HUES6 (cell line): ENCODE measurements around the gene SGTA.

ENCODE experiments used
- H3K27ac ChIP-seq: 2 replicates; pipeline ENCODE4 v1.7.0; 2013; ENCODE audit warnings: low read depth, mild to moderate bottlenecking, low read length, inconsistent platforms
- H3K27me3 ChIP-seq: 2 replicates; pipeline ENCODE4 v1.6.1; 2013; ENCODE audit warnings: low read length; ENCODE audit not compliant: control insufficient read depth, insufficient read depth
- H3K36me3 ChIP-seq: 2 replicates; pipeline ENCODE4 v1.6.1; 2013; ENCODE audit warnings: low read length; ENCODE audit not compliant: control insufficient read depth, insufficient read depth
- H3K4me1 ChIP-seq: 2 replicates; pipeline ENCODE4 v1.6.1; 2013; ENCODE audit warnings: low read length; ENCODE audit not compliant: control insufficient read depth, insufficient read depth
- H3K4me3 ChIP-seq: 2 replicates; pipeline ENCODE4 v1.5.1; 2013; ENCODE audit warnings: low read depth, low read length
- H3K9ac ChIP-seq: one replicate; pipeline ENCODE4 v1.6.1; 2013; ENCODE audit warnings: mild to moderate bottlenecking, low read length
- H3K9me3 ChIP-seq: 2 replicates; pipeline ENCODE4 v1.6.1; 2013; ENCODE audit warnings: low read depth, low read length; ENCODE audit not compliant: control insufficient read depth, insufficient read depth

The SGTA gene

DNA sequence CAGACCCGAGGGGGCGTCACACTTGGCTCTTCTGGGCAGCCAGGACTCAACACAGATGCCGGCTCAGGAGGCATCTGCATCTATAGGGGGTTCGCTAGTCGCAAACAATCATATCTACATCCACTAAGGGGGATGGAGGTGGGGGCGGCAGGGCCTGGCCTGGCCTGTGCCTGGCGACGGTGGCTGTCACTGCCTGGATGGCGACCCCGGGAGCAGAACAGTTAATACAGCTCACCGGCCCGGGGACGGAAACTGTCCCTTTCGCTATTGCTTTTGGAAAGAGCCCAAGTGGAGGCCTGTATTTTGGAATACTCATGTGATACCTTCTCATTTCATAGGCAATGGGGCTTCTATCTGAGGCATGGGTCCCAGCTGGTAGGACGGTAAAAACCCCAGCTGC lies 17.7 kb downstream of the SGTA start:
- no peaks in the 10 kb centered on the region for H3K9me3 ChIP-seq
- peaks cover 88% of the 10 kb centered on the region for H3K36me3 ChIP-seq
- H3K9ac ChIP-seq = no peak overlapping the region
- H3K4me1 ChIP-seq = no peaks in the 10 kb centered on the region
- no peak overlapping the region for H3K27ac ChIP-seq
- H3K4me3 ChIP-seq = no peak overlapping the region
- H3K27me3 ChIP-seq = no peaks in the 10 kb centered on the region

DNA sequence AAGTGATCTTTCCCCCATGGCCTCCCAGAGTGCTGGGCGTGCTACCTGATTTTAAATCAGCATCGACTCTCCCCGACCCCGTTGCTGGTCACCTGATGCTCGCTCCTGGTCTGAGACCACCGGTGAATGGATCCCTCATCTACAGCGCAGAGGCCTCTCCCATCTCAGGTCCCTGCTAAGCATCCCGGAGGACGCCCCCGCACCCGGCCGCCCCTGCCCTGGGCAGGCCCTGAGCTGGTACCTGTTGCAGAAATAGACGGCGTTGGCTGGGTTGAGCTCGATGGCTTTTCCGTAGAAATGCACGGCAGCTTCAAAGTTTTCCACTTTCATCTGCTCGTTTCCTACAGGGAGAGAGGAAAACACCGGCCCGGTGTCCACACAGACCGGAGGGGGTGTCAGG lies 18.1 kb downstream of the SGTA start:
- Histone ChIP-seq H3K36me3 (peaks cover 90% of the 10 kb centered on the region), H3K27me3 (no peaks in the 10 kb centered on the region), H3K4me3 (no peak overlapping the region), H3K4me1 (no peaks in the 10 kb centered on the region), H3K9me3 (no peaks in the 10 kb centered on the region), H3K9ac (no peak overlapping the region), H3K27ac (no peak overlapping the region)

DNA sequence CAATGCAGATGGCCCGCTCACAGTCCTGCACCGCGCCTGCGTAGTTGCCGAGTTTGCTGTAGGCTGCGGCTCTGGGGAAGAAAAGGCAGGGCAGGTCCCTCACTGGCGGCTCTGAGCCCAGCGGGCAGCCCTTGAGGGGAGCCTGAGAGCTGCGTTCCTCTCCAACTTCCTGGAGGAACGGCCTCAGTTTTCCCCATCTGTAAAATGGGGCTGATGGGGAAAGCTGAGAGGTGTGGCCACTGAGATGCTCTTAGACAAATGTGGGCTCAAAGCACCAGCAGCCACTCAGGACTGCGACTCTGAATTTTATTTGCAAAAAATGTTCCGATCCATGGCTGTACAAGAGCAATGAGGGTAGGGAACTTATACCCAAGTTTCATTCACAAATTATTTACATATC lies 19.4 kb downstream of the SGTA start:
- Histone ChIP-seq H3K27me3 (no peaks in the 10 kb centered on the region), H3K4me3 (no peak overlapping the region), H3K9ac (no peak overlapping the region), H3K4me1 (no peaks in the 10 kb centered on the region), H3K9me3 (no peaks in the 10 kb centered on the region), H3K36me3 (peaks cover 95% of the 10 kb centered on the region), H3K27ac (no peak overlapping the region)

DNA sequence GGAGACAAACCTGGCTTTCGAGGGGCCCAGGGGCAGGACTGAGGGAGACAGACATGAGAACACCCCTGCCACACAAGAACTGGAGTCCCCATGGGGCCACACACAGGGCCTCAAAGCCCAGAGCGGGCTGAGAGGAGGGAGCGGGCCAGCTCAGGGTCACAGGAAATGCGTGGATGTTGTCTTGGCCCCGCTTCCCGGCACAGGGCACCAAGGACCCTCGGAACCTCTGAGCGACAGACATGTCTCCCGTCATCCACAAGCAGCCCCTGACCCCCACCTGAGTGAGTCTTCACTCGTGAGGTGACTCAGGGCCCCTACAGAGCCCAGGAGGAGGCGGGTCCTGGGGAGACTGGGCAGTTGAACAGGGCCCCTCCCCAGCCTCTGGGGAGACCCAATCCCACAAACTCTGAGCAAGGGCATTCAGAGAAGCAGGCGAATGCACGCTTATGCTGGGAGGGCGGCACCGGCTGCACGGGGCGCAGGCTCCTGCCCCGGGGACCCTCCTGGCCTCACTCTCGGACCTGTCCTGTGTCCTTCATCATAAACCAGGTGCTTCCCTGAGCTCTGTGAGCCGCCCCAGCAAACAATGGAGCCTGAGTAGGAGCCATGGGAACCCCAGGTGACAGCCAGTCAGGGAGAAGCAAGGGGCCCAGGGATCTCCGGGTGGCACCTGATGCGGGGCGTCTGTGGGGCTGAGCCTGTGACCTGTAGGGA lies 20.1 kb downstream of the SGTA start:
- no peak overlapping the region for H3K27ac ChIP-seq
- no peak overlapping the region for H3K9ac ChIP-seq
- H3K9me3 ChIP-seq = no peaks in the 10 kb centered on the region
- H3K4me3 ChIP-seq = no peak overlapping the region
- no peaks in the 10 kb centered on the region for H3K27me3 ChIP-seq
- H3K36me3 ChIP-seq = peaks cover 92% of the 10 kb centered on the region
- H3K4me1 ChIP-seq = no peaks in the 10 kb centered on the region

DNA sequence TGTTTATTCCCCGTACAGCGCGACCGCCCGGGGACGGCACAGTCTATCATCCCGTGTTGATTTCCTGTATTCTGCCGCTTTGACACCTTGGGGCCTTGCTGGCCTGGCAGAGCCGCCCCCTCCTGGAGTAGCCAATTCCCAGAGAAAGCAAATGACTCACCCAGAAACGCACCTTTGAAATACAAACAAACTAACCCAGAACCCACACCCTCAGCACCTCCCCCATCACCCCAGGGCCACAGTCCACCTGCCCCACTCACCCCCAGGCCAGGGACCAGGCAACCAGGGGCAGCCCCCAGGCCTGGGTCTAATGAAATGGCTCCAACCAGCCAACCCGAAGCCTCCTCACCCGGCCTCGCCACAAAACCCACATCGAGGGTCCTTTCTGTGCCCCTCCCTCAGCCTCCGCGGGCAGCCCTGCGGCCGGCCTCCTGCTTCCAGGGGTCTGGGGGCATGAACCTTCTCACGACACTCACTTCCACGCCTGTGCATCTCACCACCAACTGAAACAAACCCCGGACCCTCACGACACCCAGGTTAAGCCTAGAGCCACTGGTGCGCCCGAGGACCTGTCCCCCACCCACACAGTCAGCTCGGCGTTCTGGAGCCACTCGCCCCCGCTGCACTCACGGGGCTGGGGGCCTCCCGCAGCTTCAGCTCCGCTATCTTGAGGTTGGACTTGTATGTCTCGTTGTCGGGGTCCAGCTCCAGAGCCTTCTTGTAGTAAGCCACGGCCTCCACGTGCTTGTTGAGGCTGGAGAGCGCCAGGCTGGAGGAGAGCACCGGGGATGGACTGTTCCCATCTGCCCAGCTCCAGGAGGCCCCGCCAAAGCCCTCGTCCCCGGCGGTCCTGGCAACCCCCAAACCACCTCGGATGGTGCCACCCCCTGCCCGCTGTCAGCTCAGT lies 20.9 kb downstream of the SGTA start:
- H3K9ac ChIP-seq = no peak overlapping the region
- H3K4me1 ChIP-seq = no peaks in the 10 kb centered on the region
- H3K4me3 ChIP-seq = no peak overlapping the region
- H3K27me3 ChIP-seq = no peaks in the 10 kb centered on the region
- H3K36me3 ChIP-seq = peaks cover 92% of the 10 kb centered on the region
- no peak overlapping the region for H3K27ac ChIP-seq
- no peaks in the 10 kb centered on the region for H3K9me3 ChIP-seq

DNA sequence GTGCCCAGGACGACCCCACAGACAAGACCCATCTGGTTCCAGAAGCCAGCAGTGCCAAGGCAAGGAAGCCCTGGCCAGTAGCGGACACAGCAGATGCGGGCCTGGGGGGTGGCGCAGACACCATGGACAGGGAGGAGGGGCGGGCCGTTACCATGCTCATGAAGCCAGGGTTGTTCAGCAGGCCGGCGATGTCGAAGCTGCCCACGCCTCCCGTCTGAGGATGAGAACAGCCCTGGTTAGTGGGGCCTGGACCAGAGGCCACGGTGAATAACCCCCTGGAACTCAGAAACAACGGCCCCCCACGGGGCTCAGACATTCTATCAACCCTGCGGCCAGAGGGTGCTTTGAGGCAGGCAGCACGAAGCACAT lies 21.8 kb downstream of the SGTA start:
- Histone ChIP-seq H3K9me3 (no peaks in the 10 kb centered on the region), H3K9ac (no peak overlapping the region), H3K4me1 (no peaks in the 10 kb centered on the region), H3K36me3 (peaks cover 92% of the 10 kb centered on the region), H3K27ac (no peak overlapping the region), H3K4me3 (no peak overlapping the region), H3K27me3 (no peaks in the 10 kb centered on the region)

DNA sequence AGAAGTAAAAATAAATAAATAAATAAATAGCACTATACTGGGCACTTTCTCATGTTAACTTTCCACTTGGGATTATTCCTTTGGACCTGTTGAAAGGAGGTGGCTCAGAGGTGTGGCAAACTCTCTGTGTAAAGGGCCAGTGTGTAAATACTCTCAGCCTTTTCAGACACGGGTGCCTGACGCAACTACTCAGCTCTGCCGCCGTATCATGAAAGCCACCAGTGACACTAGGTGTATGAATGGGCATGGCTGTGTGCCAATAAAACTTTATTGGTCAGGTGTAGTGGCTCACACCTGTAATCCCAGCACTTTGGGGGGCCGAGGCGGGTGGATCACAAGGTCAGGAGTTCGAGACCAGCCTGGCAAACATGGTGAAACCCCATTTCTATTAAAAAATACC lies 23.1 kb downstream of the SGTA start:
- H3K4me1 ChIP-seq = no peaks in the 10 kb centered on the region
- peaks cover 92% of the 10 kb centered on the region for H3K36me3 ChIP-seq
- no peak overlapping the region for H3K9ac ChIP-seq
- no peak overlapping the region for H3K4me3 ChIP-seq
- no peaks in the 10 kb centered on the region for H3K27me3 ChIP-seq
- H3K9me3 ChIP-seq = no peaks in the 10 kb centered on the region
- H3K27ac ChIP-seq = no peak overlapping the region

DNA sequence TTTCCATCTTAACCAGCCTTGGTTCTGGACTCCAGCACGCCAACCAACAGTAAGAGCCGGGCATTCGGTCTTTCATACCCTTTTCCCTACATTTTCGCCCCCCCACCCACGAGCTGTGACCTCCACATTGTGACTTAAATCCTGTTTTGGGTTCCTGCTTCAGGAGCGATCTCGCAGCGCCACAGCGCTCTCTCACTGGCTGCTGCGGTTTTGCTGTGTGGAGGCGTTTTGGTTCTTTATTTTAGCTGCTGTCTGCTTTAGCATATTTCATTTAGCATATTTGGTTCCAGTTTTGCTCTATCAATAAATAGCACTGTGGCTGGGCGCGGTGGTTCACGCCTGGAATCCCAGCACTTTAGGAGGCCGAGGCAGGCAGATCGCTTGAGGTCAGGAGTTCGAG lies 23.7 kb downstream of the SGTA start:
- Histone ChIP-seq H3K9ac (no peak overlapping the region), H3K36me3 (peaks cover 92% of the 10 kb centered on the region), H3K4me1 (no peaks in the 10 kb centered on the region), H3K27me3 (no peaks in the 10 kb centered on the region), H3K4me3 (no peak overlapping the region), H3K9me3 (no peaks in the 10 kb centered on the region), H3K27ac (no peak overlapping the region)

DNA sequence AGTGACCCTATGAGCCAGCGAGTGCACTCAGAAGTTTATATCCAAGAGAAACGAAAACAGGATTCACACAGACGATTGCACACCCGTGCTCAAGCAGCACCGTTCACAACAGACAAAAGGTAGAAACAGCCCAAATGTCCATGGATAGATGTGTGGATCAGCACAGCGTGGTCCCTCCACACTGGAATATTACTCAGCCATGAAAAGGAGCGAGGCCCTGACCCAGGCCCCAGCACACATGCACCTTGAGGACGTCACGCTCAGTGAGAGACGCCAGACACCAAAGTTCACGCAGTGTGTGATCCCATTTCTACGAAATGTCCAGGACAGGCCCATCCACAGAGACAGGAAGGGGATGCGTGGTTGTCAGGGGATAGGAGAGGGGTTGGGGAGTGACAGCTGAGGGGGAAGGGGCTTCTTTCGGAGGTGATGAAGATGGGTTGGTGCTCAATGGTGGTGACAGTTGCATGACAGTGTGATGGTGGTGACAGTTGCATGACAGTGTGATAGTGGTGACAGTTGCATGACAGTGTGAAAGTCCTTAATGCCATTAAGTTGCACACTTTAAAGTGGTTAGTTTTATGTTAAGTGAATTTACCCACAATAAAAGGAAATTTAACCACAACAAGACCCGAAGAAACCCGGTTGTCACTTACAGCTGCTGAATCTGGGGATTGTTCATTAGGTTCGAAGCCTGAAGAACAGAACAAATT lies 24.3 kb downstream of the SGTA start:
- no peaks in the 10 kb centered on the region for H3K9me3 ChIP-seq
- no peak overlapping the region for H3K27ac ChIP-seq
- H3K9ac ChIP-seq = no peak overlapping the region
- no peaks in the 10 kb centered on the region for H3K27me3 ChIP-seq
- no peaks in the 10 kb centered on the region for H3K4me1 ChIP-seq
- H3K36me3 ChIP-seq = peaks cover 92% of the 10 kb centered on the region
- no peak overlapping the region for H3K4me3 ChIP-seq

DNA sequence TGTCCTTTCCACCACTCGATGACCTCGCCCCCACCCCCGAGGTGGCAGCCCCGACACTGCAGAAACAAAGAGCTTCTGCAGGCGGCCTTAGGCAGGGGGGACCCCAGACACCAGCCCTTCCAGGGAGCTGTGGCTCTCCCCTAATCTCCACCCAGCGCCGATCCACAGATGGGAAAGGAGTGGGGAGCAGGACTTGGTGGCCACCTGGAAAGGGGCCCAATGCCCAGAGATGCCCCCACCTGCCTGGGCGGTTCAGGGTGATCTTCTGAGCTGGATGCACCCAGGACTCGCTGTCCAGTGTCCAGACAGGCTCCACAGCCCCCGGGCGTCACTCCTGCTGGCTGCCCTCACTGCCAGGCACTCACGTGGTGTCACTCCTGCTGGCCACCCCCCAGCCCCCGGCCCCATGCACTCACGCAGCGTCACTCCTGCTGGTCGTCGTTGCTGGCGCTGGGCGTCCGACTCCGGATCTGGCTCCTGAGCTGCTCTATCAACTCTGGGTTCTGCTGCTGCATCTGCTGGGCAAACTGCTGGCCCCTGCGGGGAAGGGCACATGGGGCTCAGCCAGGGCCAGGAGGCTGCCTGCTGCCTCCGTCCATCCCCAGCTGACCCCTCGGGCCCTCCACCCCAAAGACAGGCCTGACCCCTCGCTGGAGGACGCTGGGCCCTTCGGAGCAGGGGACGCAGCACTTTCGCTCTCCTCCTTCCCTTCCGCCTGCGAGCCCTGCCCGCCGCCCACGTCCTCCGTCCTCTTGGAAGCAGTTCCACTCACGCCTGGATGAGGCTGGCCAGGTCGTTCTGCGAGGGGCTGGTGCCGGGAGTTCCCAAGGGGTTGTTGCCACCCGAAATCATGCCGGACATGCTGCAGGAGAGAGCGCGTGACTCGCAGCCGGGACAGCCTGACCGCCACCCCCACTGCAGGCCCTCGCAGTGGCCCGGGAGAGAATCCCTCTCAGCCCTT lies 25.9 kb downstream of the SGTA start:
- no peaks in the 10 kb centered on the region for H3K4me1 ChIP-seq
- no peak overlapping the region for H3K4me3 ChIP-seq
- peaks cover 87% of the 10 kb centered on the region for H3K36me3 ChIP-seq
- H3K9me3 ChIP-seq = no peaks in the 10 kb centered on the region
- H3K9ac ChIP-seq = no peak overlapping the region
- H3K27me3 ChIP-seq = no peaks in the 10 kb centered on the region
- no peak overlapping the region; the same call in 1 of the 2 replicates for H3K27ac ChIP-seq
